MCF 10A (cell line): Measurements from ENCODE around the gene MITF. TPM values are rescaled to one million over a fixed set of nuclear protein-coding genes. Genes with fewer than 3 reads are reported as not detected.

Experiments
- BruUV-seq: library from RNA; stranded (reverse); fragments of 400-500 nt; replicated peaks from 2 replicates; lab custom pipeline; 2021; lab: Mats Ljungman, UMichigan
- CTCF ChIA-PET: fragments of 300-600 bp; sonication (Branson Sonifier 250); formaldehyde crosslinking; extraction: SDS; loops from one replicate; lab custom pipeline; 2021; ENCODE audit warnings: antibody characterized with exemption, inconsistent platforms; lab: Yijun Ruan, JAX
- POLR2A ChIA-PET: fragments of 300-600, 350-650 bp; sonication (Branson Sonifier 250); formaldehyde crosslinking; extraction: SDS; loops from one replicate; lab custom pipeline; 2020; ENCODE audit warnings: antibody characterized with exemption, inconsistent platforms; lab: Yijun Ruan, JAX
- DNase-seq: peaks from one replicate; pipeline ENCODE4 v3.0.0-alpha.2; 2018; ENCODE audit not compliant: unreplicated experiment
- H3K27ac Mint-ChIP-seq: one replicate; pipeline ENCODE4 v1.8.0; 2022; ENCODE audit warnings: mild to moderate bottlenecking, low read depth, mixed read lengths; ENCODE audit not compliant: unreplicated experiment
- H3K27me3 Mint-ChIP-seq: one replicate; pipeline ENCODE4 v1.8.0; 2022; ENCODE audit warnings: mixed read lengths; ENCODE audit not compliant: insufficient read depth, unreplicated experiment
- H3K36me3 Mint-ChIP-seq: one replicate; pipeline ENCODE4 v1.8.0; 2022; ENCODE audit warnings: mild to moderate bottlenecking, moderate library complexity, mixed read lengths; ENCODE audit not compliant: insufficient read depth, unreplicated experiment
- H3K4me1 Mint-ChIP-seq: one replicate; pipeline ENCODE4 v1.8.0; 2022; ENCODE audit warnings: mixed read lengths; ENCODE audit not compliant: insufficient read depth, unreplicated experiment
- H3K4me3 Mint-ChIP-seq: one replicate; pipeline ENCODE4 v1.8.0; 2022; ENCODE audit warnings: mild to moderate bottlenecking, moderate library complexity, mixed read lengths; ENCODE audit not compliant: unreplicated experiment
- H3K9me3 Mint-ChIP-seq: one replicate; pipeline ENCODE4 v1.8.0; 2022; ENCODE audit warnings: mixed read lengths; ENCODE audit not compliant: unreplicated experiment
- CTCF ChIP-seq: fragments of 200-600 bp; IDR thresholded peaks from one replicate; pipeline ENCODE4 v1.8.0; 2022; ENCODE audit warnings: antibody characterized with exemption, mild to moderate bottlenecking; ENCODE audit not compliant: unreplicated experiment
- intact Hi-C: fragments of 100-400 bp; cut with micrococcal nuclease; formaldehyde crosslinking; loops from 2 replicates; pipeline ENCODE4 v1.14.1; 2022
- total RNA-seq: library from RNA; stranded (reverse); gene quantifications from 2 replicates; pipeline ENCODE4 v1.2.3, GENCODE V29; 2022

The MITF gene
- total RNA-seq, 1 experiment from 2014 or later = 16.1 TPM

- H3K27me3 Mint-ChIP-seq = no peaks in the 10 kb centered on the region
- BruUV-seq = no TSS peak
- peaks cover 31% of the 10 kb centered on the region for H3K4me1 Mint-ChIP-seq
- TF ChIP-seq CTCF = no peak
- DNase-seq = no peak
- no peak overlapping the region for H3K27ac Mint-ChIP-seq
- no peak overlapping the region for H3K4me3 Mint-ChIP-seq
- peaks cover 9% of the 10 kb centered on the region for H3K9me3 Mint-ChIP-seq
- CTCF ChIA-PET = interaction anchor here (0.7 to 1.2 kb wide), 3 partner anchors 19 to 86 kb away, joined by 3 to 4 read pairs (median 3); partner anchors contain the start of gene MITF
- POLR2A ChIA-PET = interaction anchor here (1.1 kb wide), 1 partner anchor 38 kb away, joined by 4 read pairs; the partner anchor contains the start of gene MITF
- no peaks in the 10 kb centered on the region for H3K36me3 Mint-ChIP-seq
- intact Hi-C loops = no loop called here
These were observed 37.8 kb downstream of the MITF start for GRCh38 chr3:69776920-69777581.

- H3K36me3 Mint-ChIP-seq = no peaks in the 10 kb centered on the region
- BruUV-seq = no TSS peak
- peaks cover 9% of the 10 kb centered on the region for H3K9me3 Mint-ChIP-seq
- CTCF ChIA-PET = interaction anchor here (0.7 to 1.2 kb wide), 3 partner anchors 38 to 86 kb away, joined by 3 read pairs; partner anchors contain the start of gene MITF
- H3K27me3 Mint-ChIP-seq = no peaks in the 10 kb centered on the region
- POLR2A ChIA-PET = interaction anchor here (1.1 kb wide), 1 partner anchor 39 kb away, joined by 4 read pairs; the partner anchor contains the start of gene MITF
- H3K4me3 Mint-ChIP-seq = no peak overlapping the region
- no peak for TF ChIP-seq CTCF
- H3K4me1 Mint-ChIP-seq = peaks cover 31% of the 10 kb centered on the region
- no peak overlapping the region for H3K27ac Mint-ChIP-seq
- DNase-seq = no peak
- intact Hi-C loops = no loop called here
These were observed 38.3 kb downstream of the MITF start for GRCh38 chr3:69777582-69777967.

GRCh38 chr3:69781593-69781992 lies 42.3 kb downstream of the MITF start:
- no TSS peak for BruUV-seq
- CTCF ChIA-PET = interaction anchor here (0.9 to 1.7 kb wide), 7 partner anchors 13 to 453 kb away, joined by 3 to 5 read pairs (median 3); partner anchors contain the start of gene MITF
- H3K36me3 Mint-ChIP-seq = no peaks in the 10 kb centered on the region
- peaks cover 26% of the 10 kb centered on the region for H3K4me1 Mint-ChIP-seq
- no peak overlapping the region for H3K27ac Mint-ChIP-seq
- no peaks in the 10 kb centered on the region for H3K27me3 Mint-ChIP-seq
- no peak for TF ChIP-seq CTCF
- intact Hi-C loops = no loop called here
- POLR2A ChIA-PET = interaction anchor here (0.7 to 1.3 kb wide), 4 partner anchors 10 to 89 kb away, joined by 3 to 7 read pairs (median 4); partner anchors contain the start of gene MITF
- no peak for DNase-seq
- H3K4me3 Mint-ChIP-seq = no peak overlapping the region
- peaks cover 9% of the 10 kb centered on the region for H3K9me3 Mint-ChIP-seq

- H3K4me1 Mint-ChIP-seq = peaks cover 30% of the 10 kb centered on the region
- peak; percentile 74 for DNase-seq
- H3K27me3 Mint-ChIP-seq = no peaks in the 10 kb centered on the region
- H3K9me3 Mint-ChIP-seq = no peaks in the 10 kb centered on the region
- intact Hi-C loops = loop anchor here (2.0 kb wide), 1 partner anchor 14 kb away; no protein-coding TSS in a partner anchor
- TF ChIP-seq CTCF = no peak
- ChIA-PET POLR2A (interaction anchor here (0.6 to 3.5 kb wide), 7 partner anchors 11 to 254 kb away, joined by 3 to 25 read pairs (median 4); partner anchors contain the start of gene MITF), CTCF (interaction anchor here (0.6 to 1.6 kb wide), 8 partner anchors 18 to 96 kb away, joined by 3 to 6 read pairs (median 3); no protein-coding TSS in a partner anchor)
- no TSS peak for BruUV-seq
- no peaks in the 10 kb centered on the region for H3K36me3 Mint-ChIP-seq
- H3K27ac Mint-ChIP-seq = no peak overlapping the region
- no peak overlapping the region for H3K4me3 Mint-ChIP-seq
These were observed 45.8 kb downstream of the MITF start for GRCh38 chr3:69784954-69785514.
